ENCODE results near the gene GPR6. TPM values are rescaled to one million over a fixed set of nuclear protein-coding genes. Genes with fewer than 3 reads are reported as not detected.

GPR6 gene
- total RNA-seq, 2 experiments from 2014 or later: not detected

DNA sequence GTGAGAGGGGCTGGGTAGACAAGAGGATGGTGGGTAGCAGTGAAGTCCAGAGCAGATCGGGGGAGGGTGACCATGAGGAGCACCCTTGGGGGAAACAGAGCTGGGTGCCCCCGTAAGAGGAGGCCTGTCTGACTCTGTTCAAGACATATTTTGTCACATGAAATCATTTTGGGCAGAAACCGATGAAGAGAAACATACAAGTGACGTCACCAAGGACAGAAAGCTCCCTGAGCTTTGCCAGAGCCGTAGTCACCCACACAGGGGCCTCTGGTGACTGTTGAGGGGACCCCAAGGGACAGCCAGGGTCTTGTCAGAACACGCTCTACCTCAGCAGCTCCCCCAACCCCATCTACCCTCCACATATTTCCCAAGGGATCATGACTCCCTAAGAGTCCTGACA lies 39.2 kb downstream of the GPR6 start:
- Mint-ChIP-seq H3K36me3 (ENCODE audit: low read depth) (no peaks in the 10 kb centered on the region), H3K27me3 (ENCODE audit: low read depth) (no peaks in the 10 kb centered on the region), H3K4me1 (ENCODE audit: low read depth) (peaks cover 17% of the 10 kb centered on the region), H3K27ac (no peak overlapping the region), H3K4me3 (no peak overlapping the region), H3K9me3 (ENCODE audit: insufficient read depth) (no peaks in the 10 kb centered on the region)
- ChIA-PET POLR2A (no interaction called here), CTCF (interaction anchor here (1.8 kb wide), 1 partner anchor 23 kb away, joined by 6 read pairs; no protein-coding TSS in a partner anchor)
- ATAC-seq (no peak), DNase-seq (no peak)

DNA sequence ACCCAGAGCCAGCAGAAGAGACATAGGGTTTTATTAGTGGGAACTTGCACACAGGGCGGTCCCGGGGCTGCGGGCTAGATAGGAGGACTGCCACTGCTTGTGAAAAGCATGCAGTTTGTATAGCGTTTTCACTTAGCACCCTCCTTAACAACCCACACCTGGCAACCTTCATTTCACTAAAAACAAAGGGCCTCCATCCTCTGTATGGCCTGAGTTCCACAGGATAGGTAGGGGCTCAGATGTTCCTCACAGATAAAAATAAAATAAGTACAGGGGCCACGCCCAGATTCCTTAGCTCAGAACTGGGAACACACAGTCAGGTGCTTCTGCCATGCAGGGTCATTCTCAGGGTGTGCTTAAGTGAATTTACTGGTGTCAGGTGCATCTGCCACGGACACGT lies 39.8 kb downstream of the GPR6 start:
- Mint-ChIP-seq H3K4me1 (ENCODE audit: low read depth) (peaks cover 17% of the 10 kb centered on the region), H3K4me3 (no peak overlapping the region), H3K9me3 (ENCODE audit: insufficient read depth) (no peaks in the 10 kb centered on the region), H3K36me3 (ENCODE audit: low read depth) (no peaks in the 10 kb centered on the region), H3K27me3 (ENCODE audit: low read depth) (no peaks in the 10 kb centered on the region), H3K27ac (no peak overlapping the region)
- ATAC-seq: no peak
- DNase-seq: no peak
- ChIA-PET CTCF (no interaction called here), POLR2A (no interaction called here)

DNA sequence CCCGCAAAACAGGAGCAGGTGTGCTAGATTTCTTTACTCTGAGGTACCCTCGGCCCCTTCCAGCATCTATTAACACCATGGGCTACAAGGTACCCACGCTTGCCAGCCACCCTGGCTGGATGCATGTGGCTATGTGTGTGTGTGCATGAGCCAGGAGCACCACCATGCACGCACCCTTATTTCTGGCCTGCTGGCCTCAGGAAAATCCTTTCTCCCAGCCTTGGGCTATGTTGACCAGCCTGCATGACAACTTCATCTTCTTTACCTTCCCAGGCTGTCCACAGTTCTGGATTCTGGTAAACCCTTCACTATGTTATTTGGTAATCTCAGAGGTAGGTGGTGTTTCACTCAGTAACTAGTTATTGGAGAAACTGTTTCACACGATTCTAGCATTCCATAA lies 40.4 kb downstream of the GPR6 start:
- no peak for ATAC-seq

DNA sequence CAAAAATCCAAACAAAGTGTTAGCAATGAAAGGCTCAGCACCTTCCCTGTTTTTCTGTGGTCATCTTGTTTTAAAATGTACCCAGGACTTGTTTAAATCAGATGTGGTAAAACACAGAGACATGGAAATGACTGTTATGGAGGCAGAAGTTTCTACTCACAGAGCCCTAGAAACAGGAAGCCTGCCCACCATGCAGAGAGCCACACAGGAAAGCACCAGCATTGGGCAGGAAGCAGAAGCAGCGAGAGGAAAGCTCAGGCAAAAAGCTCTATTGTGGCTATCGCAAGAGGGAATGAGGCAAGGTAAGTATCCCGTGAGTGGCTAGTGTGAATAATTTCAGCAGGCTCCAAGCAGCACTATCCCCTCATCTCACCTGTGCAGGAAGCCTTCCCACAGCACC lies 42.8 kb downstream of the GPR6 start:
- Mint-ChIP-seq H3K4me1 (ENCODE audit: low read depth) (peaks cover 17% of the 10 kb centered on the region), H3K9me3 (ENCODE audit: insufficient read depth) (no peaks in the 10 kb centered on the region), H3K36me3 (ENCODE audit: low read depth) (no peaks in the 10 kb centered on the region), H3K27me3 (ENCODE audit: low read depth) (no peaks in the 10 kb centered on the region), H3K27ac (peak overlapping the region; percentile 51), H3K4me3 (no peak overlapping the region)
- DNase-seq (peak; percentile 34), ATAC-seq (peak; percentile 78)
- CTCF ChIA-PET: interaction anchor here (1.0 to 3.3 kb wide), 3 partner anchors 17 to 495 kb away, joined by 3 to 30 read pairs (median 3); no protein-coding TSS in a partner anchor
- POLR2A ChIA-PET: no interaction called here

More for the DNA sequence above, 40.4 kb downstream of the GPR6 start:
- Mint-ChIP-seq H3K27me3 (ENCODE audit: low read depth) (no peaks in the 10 kb centered on the region), H3K27ac (no peak overlapping the region), H3K36me3 (ENCODE audit: low read depth) (no peaks in the 10 kb centered on the region), H3K4me3 (no peak overlapping the region), H3K9me3 (ENCODE audit: insufficient read depth) (no peaks in the 10 kb centered on the region), H3K4me1 (ENCODE audit: low read depth) (peaks cover 17% of the 10 kb centered on the region)
- ChIA-PET POLR2A (no interaction called here), CTCF (no interaction called here)
- DNase-seq: no peak

DNA sequence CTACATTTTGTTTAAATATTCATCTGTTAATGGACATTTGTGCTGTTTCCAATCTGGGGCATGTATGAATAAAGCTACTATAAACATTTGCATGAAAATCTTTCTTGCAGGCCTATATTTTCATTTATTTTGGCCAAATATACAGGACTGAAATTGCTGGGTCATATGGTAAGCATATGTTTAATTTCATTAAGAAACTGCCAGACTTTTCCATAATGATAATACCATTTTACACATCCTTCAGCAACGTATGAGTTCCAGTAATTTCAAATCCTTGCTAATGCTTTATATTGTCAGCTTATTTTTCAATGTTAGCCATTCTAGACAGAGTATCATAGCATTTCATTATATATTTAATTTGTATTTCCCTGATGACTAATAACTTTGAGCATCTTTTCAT lies 51.0 kb downstream of the GPR6 start:
- H3K27ac Mint-ChIP-seq: no peak overlapping the region
- no peaks in the 10 kb centered on the region for H3K9me3 Mint-ChIP-seq (ENCODE audit: insufficient read depth)
- H3K27me3 Mint-ChIP-seq (ENCODE audit: low read depth): no peaks in the 10 kb centered on the region
- ATAC-seq (no peak), DNase-seq (no peak)
- ChIA-PET POLR2A (no interaction called here), CTCF (interaction anchor here (6.1 kb wide), 1 partner anchor 11 kb away, joined by 39 read pairs; no protein-coding TSS in a partner anchor)
- H3K36me3 Mint-ChIP-seq (ENCODE audit: low read depth): no peaks in the 10 kb centered on the region
- no peaks in the 10 kb centered on the region for H3K4me1 Mint-ChIP-seq (ENCODE audit: low read depth)
- no peak overlapping the region for H3K4me3 Mint-ChIP-seq

Other genes starting within 250 kb of the GPR6 start
- gene WASF1, start 201.4 kb downstream of the GPR6 start, total RNA-seq: under 1 TPM; 0.50 to 0.76 TPM
- gene CDC40, start 202.1 kb downstream of the GPR6 start, total RNA-seq: 10 to 100 TPM; 25.9 to 27.0 TPM